H7 (cell line): ENCODE data around the gene NOL4L. TPM values are rescaled to one million over a fixed set of nuclear protein-coding genes. Genes with fewer than 3 reads are reported as not detected.

Source experiments
- DNase-seq: peaks from one replicate; pipeline ENCODE4 v3.0.0; 2012
- H3K27me3 ChIP-seq: 2 replicates; pipeline ENCODE4 v1.6.0; 2011; ENCODE audit warnings: mild to moderate bottlenecking, low read length; ENCODE audit not compliant: control insufficient read depth, insufficient read depth
- H3K36me3 ChIP-seq: replicated peaks from 2 replicates; pipeline ENCODE4 v1.5.1; 2011; ENCODE audit warnings: low read length; ENCODE audit not compliant: control insufficient read depth, insufficient read depth
- H3K4me3 ChIP-seq: 2 replicates; pipeline ENCODE4 v1.5.1; 2011; ENCODE audit warnings: low read depth, mild to moderate bottlenecking, control low read depth, low read length, moderate library complexity; ENCODE audit not compliant: insufficient read depth
- total RNA-seq: library from RNA; depleted of rRNA; stranded (reverse); fragments of >200 nt; shearing (Covaris generic); gene quantifications from 2 replicates; pipeline ENCODE4 v1.2.3, GENCODE V29; 2014; rRNA removed

Gene NOL4L, protein sequence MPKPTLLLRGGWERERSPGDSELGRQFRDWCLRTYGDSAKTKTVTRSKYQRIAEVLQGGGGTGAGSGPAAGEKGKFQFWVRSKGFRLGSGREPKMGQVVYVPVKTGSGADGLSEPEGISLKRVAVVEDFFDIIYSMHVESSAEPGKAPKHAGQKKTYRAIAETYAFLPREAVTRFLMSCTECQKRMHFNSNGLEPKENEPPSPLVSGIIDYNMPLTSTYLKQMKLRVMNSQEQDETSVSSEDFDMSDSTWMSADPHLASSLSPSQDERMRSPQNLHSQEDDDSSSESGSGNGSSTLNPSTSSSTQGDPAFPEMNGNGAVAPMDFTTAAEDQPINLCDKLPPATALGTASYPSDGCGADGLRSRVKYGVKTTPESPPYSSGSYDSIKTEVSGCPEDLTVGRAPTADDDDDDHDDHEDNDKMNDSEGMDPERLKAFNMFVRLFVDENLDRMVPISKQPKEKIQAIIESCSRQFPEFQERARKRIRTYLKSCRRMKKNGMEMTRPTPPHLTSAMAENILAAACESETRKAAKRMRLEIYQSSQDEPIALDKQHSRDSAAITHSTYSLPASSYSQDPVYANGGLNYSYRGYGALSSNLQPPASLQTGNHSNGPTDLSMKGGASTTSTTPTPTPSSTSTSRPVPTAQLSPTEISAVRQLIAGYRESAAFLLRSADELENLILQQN
- total RNA-seq, result 26.6 and 28.1 TPM in 2 replicates

DNA sequence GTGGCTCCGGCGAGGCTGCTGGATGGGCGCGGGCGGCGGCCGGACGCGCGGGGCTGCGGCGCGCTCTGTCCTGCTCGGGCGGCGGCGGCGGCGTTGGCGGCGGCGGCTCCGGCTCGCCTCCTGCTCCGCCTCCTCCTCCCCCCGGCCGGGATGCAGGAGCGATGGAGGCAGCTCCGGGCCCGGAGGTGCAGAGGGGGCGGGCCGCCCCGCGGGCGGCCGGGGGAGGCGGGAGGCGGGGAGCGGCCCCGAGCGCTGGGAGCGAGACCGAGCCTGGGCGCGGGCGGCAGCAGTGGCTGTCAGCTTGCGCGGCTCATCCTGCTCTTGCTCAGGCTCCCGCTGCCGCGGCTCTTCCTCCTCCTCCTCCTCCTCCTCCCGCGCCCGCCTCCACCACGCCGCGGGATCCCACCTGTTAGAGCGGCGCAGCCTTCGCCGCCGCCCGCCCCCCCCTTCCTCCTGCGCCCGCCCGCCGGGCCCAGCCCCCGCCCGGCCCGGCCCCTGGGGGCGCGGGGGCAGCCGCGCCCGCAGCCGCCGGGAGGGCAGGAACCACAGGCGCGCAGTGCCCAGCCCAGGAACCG is at the start of gene NOL4L:
Gene NOL4L (minus strand): TSS at position 323 of the 575 bp plus-strand sequence. CDS start 443 bp downstream, outside the sequence.
- Histone ChIP-seq H3K4me3 (peak within 1 kb of the TSS; percentile 77), H3K27me3 (peaks cover 40% of the 10 kb centered on the region), H3K36me3 (no peaks in the 10 kb centered on the region)
- peak; percentile 90 for DNase-seq

DNA sequence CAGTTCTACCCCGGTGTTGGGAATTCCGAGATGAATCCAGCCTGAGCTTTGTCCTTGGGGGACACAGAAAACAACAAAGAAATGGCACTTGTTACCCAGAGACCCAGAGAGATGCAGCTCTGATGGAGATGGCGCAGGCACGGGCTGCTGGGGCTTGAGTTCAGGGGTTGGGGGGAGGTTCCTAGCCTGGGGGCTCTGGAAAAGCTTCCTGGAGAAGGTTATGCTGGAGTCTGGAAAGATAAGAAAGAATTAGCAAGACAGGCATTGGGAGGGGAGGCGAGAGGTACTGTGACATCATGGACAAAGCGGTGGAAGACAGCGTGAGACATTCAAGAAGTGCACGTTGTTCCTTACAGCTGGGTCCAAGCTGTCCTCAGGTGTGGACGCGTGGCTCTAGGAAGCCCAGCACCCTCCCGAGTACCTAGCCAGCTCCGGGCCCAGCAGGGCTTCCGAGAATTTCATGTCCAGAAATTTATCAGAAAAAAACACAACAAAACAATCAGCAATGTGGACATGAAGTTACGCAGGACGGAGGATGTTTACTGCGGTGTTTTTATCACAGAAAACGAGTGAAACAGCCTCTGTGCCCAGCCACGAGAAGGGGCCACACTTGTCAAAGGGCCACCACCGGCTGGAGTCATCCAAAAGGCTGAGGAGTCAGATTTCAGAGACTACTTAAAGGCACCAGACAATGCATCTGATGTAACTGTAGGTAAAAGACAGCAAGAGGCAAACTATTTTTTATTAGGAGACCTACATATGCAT is 49.1 kb upstream of the NOL4L start:
- no peak overlapping the region for H3K4me3 ChIP-seq
- H3K36me3 ChIP-seq, result no peaks in the 10 kb centered on the region
- H3K27me3 ChIP-seq, result no peaks in the 10 kb centered on the region
- DNase-seq, result no peak

DNA sequence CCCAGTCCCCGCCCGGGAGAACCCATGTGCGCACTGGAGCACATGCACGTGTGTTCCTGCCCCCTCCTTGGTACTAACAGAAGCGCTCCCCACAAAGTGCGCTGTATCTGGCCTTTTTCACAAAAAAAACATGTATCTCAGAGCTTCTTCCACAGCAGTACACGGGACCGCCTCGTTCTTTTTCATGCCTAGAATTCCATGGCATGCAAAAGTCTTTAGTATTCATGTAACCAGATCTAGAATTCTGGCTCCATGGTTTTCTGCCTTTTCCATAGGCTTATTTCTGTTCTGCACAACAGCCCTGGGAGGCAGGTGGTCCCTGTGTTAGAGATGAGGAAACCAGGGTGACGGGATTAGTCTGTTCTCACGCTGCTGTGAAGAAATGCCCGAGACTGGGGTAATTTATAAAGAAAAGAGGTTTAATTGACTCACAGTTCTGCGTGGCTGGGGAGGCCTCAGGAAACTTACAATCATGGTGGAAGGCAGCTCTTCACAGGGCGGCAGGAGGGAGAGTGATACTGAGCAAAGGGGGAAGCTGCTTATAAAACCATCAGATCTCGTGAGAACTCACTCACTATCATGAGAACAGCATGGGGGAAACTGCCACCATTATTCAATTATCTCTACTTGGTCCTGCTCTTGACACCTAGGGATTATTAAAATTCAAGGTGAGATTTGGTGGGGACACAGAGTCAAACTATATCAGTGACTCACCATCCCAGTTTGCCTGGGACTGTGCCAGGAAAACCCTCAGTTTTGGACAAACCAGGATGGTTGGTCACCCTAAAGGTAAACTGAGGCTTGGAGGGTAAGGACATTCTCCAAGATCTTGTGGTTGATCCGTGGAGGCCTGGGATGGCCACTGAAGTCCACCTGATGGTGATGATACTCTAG is 47.6 kb upstream of the NOL4L start:
- H3K4me3 ChIP-seq, result no peak overlapping the region
- no peak for DNase-seq

DNA sequence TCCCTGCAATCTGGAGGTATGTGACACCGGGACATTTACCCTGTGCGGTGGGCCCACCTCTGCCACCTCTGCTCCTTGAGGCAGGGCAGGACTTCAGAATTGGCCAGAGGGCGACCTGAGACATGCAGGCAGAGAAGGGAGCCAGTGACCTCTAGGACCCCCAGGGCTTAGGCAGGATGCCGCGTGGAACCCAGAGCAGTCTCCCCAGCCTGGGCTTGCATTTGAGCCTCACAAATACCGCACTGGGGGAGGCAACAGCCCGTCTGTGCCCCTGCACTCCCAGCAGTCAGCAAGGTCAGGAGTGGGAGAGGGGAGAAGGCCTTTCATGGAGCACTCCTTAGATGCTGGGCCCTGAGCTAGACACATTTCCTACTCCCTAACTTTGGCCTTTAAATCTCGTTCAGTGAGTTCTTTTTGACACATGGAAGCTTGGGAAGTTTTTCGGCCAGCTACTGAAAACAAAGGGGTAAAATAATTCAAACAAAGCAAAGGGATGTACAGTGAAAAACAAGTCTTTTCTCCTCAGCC is 46.9 kb upstream of the NOL4L start:
- H3K27me3 ChIP-seq, result no peaks in the 10 kb centered on the region

More for the DNA sequence above, 47.6 kb upstream of the NOL4L start:
- no peaks in the 10 kb centered on the region for H3K36me3 ChIP-seq
- H3K27me3 ChIP-seq, result no peaks in the 10 kb centered on the region

DNA sequence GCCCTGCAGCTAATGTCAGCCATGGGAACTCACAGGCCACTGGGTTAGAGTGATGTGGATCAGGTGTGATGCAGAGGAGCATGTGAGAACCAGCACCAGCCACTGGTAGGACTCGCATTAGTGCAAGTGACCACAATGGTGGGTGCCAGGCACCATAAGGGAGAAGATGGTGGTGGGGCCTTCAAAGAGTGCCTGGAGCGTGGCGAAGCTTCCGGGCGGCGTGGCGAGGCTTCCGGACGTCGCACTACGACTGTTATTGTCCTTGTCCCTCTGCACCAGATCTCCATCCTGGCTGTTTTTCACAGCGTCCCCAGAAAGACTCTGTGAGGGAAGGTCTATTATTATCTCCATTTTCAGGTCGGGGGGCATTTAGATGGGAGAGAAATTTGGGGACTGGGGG is 44.7 kb upstream of the NOL4L start:
- Histone ChIP-seq H3K27me3 (no peaks in the 10 kb centered on the region), H3K36me3 (no peaks in the 10 kb centered on the region), H3K4me3 (no peak overlapping the region)
- no peak for DNase-seq

More for the DNA sequence above, 46.9 kb upstream of the NOL4L start:
- no peaks in the 10 kb centered on the region for H3K36me3 ChIP-seq
- no peak overlapping the region for H3K4me3 ChIP-seq
- DNase-seq, result no peak

- H3K27me3 ChIP-seq, result no peaks in the 10 kb centered on the region
- DNase-seq, result no peak
- H3K4me3 ChIP-seq, result no peak overlapping the region
- no peaks in the 10 kb centered on the region for H3K36me3 ChIP-seq
These were observed 43.9 kb upstream of the NOL4L start for GRCh38 chr20:32628960-32629530.

GRCh38 chr20:32626859-32627636 is 41.9 kb upstream of the NOL4L start:
- no peaks in the 10 kb centered on the region for H3K27me3 ChIP-seq
- DNase-seq, result peak; percentile 74
- H3K4me3 ChIP-seq, result no peak overlapping the region
- H3K36me3 ChIP-seq, result no peaks in the 10 kb centered on the region

DNA sequence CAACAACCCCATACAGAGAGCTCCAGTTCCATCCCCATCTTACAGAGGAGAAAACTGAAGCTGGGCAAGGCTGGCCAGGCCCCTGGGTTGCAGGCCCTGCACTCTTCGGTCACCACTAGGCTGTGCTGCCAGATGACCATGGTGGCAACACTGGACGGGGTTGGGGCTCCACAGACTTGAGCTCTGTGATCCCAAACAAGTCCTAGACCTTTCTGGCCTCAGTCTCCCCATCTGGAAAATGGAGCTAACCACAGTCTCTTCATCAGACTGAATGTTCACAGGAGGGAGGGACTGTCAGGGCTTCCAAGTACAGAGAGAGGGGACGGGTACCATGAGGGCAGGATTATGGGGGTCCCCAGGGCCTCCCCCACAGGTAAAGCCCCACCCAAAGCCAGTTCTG is 41.3 kb upstream of the NOL4L start:
- no peaks in the 10 kb centered on the region for H3K27me3 ChIP-seq
- no peaks in the 10 kb centered on the region for H3K36me3 ChIP-seq
- no peak overlapping the region for H3K4me3 ChIP-seq
- no peak for DNase-seq

GRCh38 chr20:32625996-32626395 is 40.9 kb upstream of the NOL4L start:
- Histone ChIP-seq H3K27me3 (no peaks in the 10 kb centered on the region), H3K36me3 (no peaks in the 10 kb centered on the region), H3K4me3 (no peak overlapping the region)
- DNase-seq, result no peak

- no peaks in the 10 kb centered on the region for H3K36me3 ChIP-seq
- DNase-seq, result no peak
- H3K4me3 ChIP-seq, result no peak overlapping the region
- H3K27me3 ChIP-seq, result no peaks in the 10 kb centered on the region
These were observed 39.7 kb upstream of the NOL4L start for GRCh38 chr20:32624687-32625345.

DNA sequence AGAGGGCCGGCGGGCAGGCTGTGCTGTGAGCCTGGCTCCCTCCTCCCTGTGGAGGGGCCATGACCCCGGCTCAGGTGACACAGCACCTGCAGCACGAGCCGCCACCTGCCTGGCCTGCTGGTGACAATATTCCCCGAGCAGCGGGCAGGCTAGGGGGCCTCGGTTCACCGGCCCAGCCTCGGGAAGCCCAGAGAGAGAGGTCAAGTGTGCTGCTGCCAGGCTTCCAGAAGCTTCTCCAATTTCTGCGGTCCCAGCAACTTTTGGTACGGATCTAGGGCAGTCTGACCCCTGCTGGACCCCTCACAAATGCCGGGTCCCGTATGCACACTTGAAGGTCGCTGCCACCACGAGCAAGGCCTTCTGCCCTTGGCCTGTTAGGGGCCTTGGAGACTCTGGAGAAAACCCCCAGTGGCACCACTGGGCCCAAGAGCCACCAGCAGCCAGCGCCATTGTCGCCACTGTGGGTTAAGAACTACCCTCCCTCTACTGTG is 38.6 kb upstream of the NOL4L start:
- DNase-seq, result peak; percentile 88
- no peaks in the 10 kb centered on the region for H3K27me3 ChIP-seq
- no peaks in the 10 kb centered on the region for H3K36me3 ChIP-seq
- H3K4me3 ChIP-seq, result no peak overlapping the region
